Measurements from ENCODE around the gene GRK1.

The GRK1 gene

GRCh38 chr13:113631341-113632095 lies 35.5 kb upstream of the GRK1 start:
- DNase-seq (ENCODE audit: extremely low read depth in 1 of 2, low read depth in 1 of 2) = no peak

GRCh38 chr13:113632706-113633484 lies 34.1 kb upstream of the GRK1 start:
- no peak for DNase-seq (ENCODE audit: extremely low read depth in 1 of 2, low read depth in 1 of 2)

GRCh38 chr13:113633485-113633873 lies 33.5 kb upstream of the GRK1 start:
- DNase-seq (ENCODE audit: extremely low read depth in 1 of 2, low read depth in 1 of 2) = no peak

- no peak for DNase-seq (ENCODE audit: extremely low read depth in 1 of 2, low read depth in 1 of 2)
Measured at GRCh38 chr13:113634279-113635047, 32.6 kb upstream of the GRK1 start.

- DNase-seq (ENCODE audit: extremely low read depth in 1 of 2, low read depth in 1 of 2) = no peak
Measured at GRCh38 chr13:113635048-113635420, 32.0 kb upstream of the GRK1 start.

GRCh38 chr13:113635709-113636108 lies 31.3 kb upstream of the GRK1 start:
- no peak for DNase-seq (ENCODE audit: extremely low read depth in 1 of 2, low read depth in 1 of 2)

- no peak for DNase-seq (ENCODE audit: extremely low read depth in 1 of 2, low read depth in 1 of 2)
Measured at GRCh38 chr13:113636266-113636963, 30.6 kb upstream of the GRK1 start.

- DNase-seq (ENCODE audit: extremely low read depth in 1 of 2, low read depth in 1 of 2) = no peak
Measured at GRCh38 chr13:113637262-113638160, 29.5 kb upstream of the GRK1 start.

- DNase-seq (ENCODE audit: extremely low read depth in 1 of 2, low read depth in 1 of 2) = no peak
Measured at GRCh38 chr13:113638173-113638746, 28.8 kb upstream of the GRK1 start.

- no peak for DNase-seq (ENCODE audit: extremely low read depth in 1 of 2, low read depth in 1 of 2)
Measured at GRCh38 chr13:113638806-113639205, 28.2 kb upstream of the GRK1 start.

GRCh38 chr13:113639616-113640262 lies 27.3 kb upstream of the GRK1 start:
- DNase-seq (ENCODE audit: extremely low read depth in 1 of 2, low read depth in 1 of 2) = no peak

- DNase-seq (ENCODE audit: extremely low read depth in 1 of 2, low read depth in 1 of 2) = no peak
Measured at GRCh38 chr13:113641426-113641825, 25.6 kb upstream of the GRK1 start.

GRCh38 chr13:113642563-113642962 lies 24.5 kb upstream of the GRK1 start:
- no peak for DNase-seq (ENCODE audit: extremely low read depth in 1 of 2, low read depth in 1 of 2)

GRCh38 chr13:113643593-113643992 lies 23.4 kb upstream of the GRK1 start:
- DNase-seq (ENCODE audit: extremely low read depth in 1 of 2, low read depth in 1 of 2) = no peak

- no peak for DNase-seq (ENCODE audit: extremely low read depth in 1 of 2, low read depth in 1 of 2)
Measured at GRCh38 chr13:113644800-113645199, 22.2 kb upstream of the GRK1 start.

- no peak for DNase-seq (ENCODE audit: extremely low read depth in 1 of 2, low read depth in 1 of 2)
Measured at GRCh38 chr13:113645329-113645728, 21.7 kb upstream of the GRK1 start.

GRCh38 chr13:113646376-113646775 lies 20.6 kb upstream of the GRK1 start:
- DNase-seq (ENCODE audit: extremely low read depth in 1 of 2, low read depth in 1 of 2) = no peak

GRCh38 chr13:113646921-113647340 lies 20.1 kb upstream of the GRK1 start:
- no peak for DNase-seq (ENCODE audit: extremely low read depth in 1 of 2, low read depth in 1 of 2)

Measured in stimulated activated CD8-positive, alpha-beta memory T cell treated with anti-CD3 and anti-CD28 coated beads, Interleukin-7, amount 100 ng/mL, for 48 hours (primary cell).